ENCODE data around the gene HBEGF.

The HBEGF gene

DNA sequence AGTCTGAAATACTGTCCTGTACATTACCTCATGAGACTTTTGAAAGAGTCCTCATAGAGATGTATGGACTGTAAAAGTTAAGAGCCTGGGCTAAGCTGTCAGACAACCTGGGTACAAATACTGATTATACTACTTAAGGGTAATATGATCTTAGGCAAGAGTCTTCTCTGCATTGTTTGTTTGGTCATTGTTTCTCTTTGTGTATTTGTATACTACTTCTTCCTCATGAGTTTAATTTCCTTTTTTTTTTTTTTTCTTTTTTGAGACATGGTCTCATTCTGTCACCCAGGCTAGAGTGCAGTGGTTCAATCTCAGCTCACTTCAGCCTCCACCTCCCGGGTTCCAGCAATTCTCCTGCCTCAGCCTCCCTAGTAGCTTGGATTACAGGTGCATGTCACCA is 40.9 kb downstream of the HBEGF start:
- H3K27ac Mint-ChIP-seq: no peak overlapping the region
- H3K9me3 Mint-ChIP-seq: no peaks in the 10 kb centered on the region
- TF ChIP-seq, protein P1, sequence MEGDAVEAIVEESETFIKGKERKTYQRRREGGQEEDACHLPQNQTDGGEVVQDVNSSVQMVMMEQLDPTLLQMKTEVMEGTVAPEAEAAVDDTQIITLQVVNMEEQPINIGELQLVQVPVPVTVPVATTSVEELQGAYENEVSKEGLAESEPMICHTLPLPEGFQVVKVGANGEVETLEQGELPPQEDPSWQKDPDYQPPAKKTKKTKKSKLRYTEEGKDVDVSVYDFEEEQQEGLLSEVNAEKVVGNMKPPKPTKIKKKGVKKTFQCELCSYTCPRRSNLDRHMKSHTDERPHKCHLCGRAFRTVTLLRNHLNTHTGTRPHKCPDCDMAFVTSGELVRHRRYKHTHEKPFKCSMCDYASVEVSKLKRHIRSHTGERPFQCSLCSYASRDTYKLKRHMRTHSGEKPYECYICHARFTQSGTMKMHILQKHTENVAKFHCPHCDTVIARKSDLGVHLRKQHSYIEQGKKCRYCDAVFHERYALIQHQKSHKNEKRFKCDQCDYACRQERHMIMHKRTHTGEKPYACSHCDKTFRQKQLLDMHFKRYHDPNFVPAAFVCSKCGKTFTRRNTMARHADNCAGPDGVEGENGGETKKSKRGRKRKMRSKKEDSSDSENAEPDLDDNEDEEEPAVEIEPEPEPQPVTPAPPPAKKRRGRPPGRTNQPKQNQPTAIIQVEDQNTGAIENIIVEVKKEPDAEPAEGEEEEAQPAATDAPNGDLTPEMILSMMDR (IDR thresholded peaks at IDR 0.05; ENCODE audit: unreplicated experiment in 3 of 3): no peak
- H3K4me1 Mint-ChIP-seq: peaks cover 33% of the 10 kb centered on the region
- peaks cover under 1% of the 10 kb centered on the region for H3K36me3 Mint-ChIP-seq (ENCODE audit: low read depth)
- peak overlapping the region; percentile 12 to 48 (median 43) for H3K4me3 Mint-ChIP-seq
- H3K27me3 Mint-ChIP-seq (ENCODE audit: low read depth): peaks cover 7% of the 10 kb centered on the region

DNA sequence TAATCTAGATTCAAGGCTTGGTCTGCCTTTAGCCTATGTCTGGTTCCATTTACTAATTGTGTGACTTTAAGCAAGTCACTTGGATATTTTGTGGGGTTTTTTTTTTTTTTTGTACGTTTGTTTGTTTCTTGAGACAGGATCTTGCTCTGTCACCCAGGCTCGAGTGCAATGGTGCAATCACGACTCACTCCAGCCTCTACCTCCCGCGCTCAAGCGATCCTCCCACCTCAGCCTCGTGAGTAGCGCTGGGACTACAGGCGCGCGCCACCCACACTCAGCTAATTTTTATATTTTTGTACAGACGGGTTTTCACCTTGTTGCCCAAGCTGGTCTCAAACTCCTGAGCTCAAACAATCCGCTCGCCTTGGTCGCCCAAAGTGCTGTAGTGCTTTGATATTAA is 42.4 kb downstream of the HBEGF start:
- peaks cover 28% of the 10 kb centered on the region for H3K4me1 Mint-ChIP-seq
- peaks cover 9% of the 10 kb centered on the region for H3K36me3 Mint-ChIP-seq (ENCODE audit: low read depth)
- H3K9me3 Mint-ChIP-seq: no peaks in the 10 kb centered on the region
- TF ChIP-seq, protein P1 (IDR thresholded peaks at IDR 0.05; ENCODE audit: unreplicated experiment in 3 of 3): no peak
- peaks cover 7% of the 10 kb centered on the region for H3K27me3 Mint-ChIP-seq (ENCODE audit: low read depth)
- peak overlapping the region; percentile 61 to 68 (median 63) for H3K4me3 Mint-ChIP-seq
- no peak overlapping the region for H3K27ac Mint-ChIP-seq

DNA sequence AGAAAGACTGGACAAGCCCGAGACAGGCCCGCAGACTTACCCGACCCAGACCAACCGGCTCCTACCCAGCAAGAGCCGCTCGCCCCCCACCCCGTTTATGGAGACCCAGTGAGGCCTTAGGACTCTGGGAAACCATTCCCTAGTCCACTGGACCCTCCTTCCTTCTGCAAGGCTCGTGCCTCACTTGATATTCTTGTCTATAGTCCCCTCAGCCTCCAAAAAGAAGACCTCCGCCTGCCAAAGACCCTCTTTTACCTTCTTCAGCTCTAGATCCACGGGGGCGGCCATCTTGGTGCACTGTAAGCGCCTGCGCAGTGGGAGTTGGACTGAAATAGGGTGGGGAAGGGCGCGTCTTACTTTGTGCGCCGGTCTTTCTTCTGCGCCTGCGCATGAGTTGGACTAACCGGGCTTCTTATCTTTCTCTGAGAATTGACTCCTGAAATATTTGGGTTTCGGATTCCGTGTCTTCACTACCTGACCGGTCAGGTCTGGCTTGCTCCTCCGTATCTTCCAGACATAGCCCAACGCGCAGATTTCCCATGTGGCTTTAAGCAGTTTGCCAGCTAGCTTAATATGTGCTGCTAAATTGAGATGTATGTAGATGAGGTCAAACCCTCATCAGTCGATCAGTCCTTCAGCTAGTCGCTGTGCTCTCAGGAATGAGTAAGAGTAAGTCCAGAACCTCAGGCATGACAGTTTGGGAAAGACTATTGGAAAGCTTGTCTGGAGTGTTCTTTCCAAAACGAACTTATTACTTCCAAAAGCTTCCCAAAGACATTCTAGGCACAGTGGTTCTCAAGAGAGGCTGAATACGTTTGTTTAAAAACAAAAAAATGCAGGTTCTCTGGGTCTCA is 43.4 kb downstream of the HBEGF start, which contains the start of gene PFDN1:
PFDN1 (minus strand) TSS at position 316 of the 854 bp plus-strand sequence; CDS start at position 288, 28 bp downstream.
- H3K4me3 Mint-ChIP-seq: peak within 1 kb of the TSS; percentile 97 to 99 (median 97)
- peaks cover 15% of the 10 kb centered on the region for H3K36me3 Mint-ChIP-seq (ENCODE audit: low read depth)
- TF ChIP-seq, protein P1 (IDR thresholded peaks at IDR 0.05; ENCODE audit: unreplicated experiment in 3 of 3): no peak
- H3K9me3 Mint-ChIP-seq: no peaks in the 10 kb centered on the region
- peak within 1 kb of the TSS; percentile 89 to 99 (median 98) for H3K27ac Mint-ChIP-seq
- H3K4me1 Mint-ChIP-seq: peaks cover 33% of the 10 kb centered on the region
- peaks cover 7% of the 10 kb centered on the region for H3K27me3 Mint-ChIP-seq (ENCODE audit: low read depth)

DNA sequence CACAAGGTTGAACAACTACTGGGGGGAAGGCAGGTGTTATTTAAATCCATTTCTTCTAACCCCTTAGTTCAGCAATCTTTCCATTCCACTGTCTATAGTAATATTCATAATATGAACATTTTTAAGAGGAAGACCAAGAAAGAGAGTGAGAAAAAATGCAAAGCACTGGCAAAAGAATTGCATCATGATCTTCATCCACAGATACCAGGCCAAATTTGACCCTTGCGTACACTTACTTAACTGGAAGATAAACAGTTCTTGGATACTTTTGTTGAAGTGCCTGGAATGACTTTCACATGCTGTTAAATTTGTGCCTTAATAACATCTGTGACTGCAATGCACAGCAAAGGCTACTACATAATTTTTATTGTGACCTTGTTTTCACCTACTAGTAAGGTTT is 45.3 kb downstream of the HBEGF start:
- H3K9me3 Mint-ChIP-seq: no peaks in the 10 kb centered on the region
- peaks cover 21% of the 10 kb centered on the region for H3K36me3 Mint-ChIP-seq (ENCODE audit: low read depth)
- TF ChIP-seq, protein P1 (IDR thresholded peaks at IDR 0.05; ENCODE audit: unreplicated experiment in 3 of 3): no peak
- H3K4me3 Mint-ChIP-seq: peak overlapping the region; percentile 97 to 99 (median 97)
- peaks cover 52% of the 10 kb centered on the region for H3K4me1 Mint-ChIP-seq
- H3K27me3 Mint-ChIP-seq (ENCODE audit: low read depth): peaks cover 6% of the 10 kb centered on the region
- H3K27ac Mint-ChIP-seq: no peak overlapping the region

DNA sequence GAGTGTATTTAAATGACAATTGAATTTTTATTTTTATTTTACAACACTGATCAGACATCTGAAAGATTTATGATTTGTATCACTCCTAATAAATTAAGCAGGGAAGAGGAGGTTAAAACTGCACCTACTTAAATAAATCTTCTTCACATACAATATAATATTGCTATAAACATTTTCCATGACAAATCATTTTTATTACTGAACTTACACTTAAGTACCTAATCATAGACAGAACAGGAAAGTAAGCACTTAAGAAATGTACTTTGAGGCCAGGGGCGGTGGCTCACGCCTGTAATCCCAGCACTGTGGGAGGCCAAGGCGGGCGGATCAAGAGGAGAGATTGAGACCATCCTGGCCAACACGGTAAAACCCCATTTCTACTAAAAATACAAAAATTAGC is 47.3 kb downstream of the HBEGF start:
- H3K27ac Mint-ChIP-seq: no peak overlapping the region
- H3K9me3 Mint-ChIP-seq: no peaks in the 10 kb centered on the region
- peaks cover 66% of the 10 kb centered on the region for H3K4me1 Mint-ChIP-seq
- no peaks in the 10 kb centered on the region for H3K27me3 Mint-ChIP-seq (ENCODE audit: low read depth)
- H3K4me3 Mint-ChIP-seq: peak overlapping the region; percentile 31 to 59 (median 56)
- peaks cover 21% of the 10 kb centered on the region for H3K36me3 Mint-ChIP-seq (ENCODE audit: low read depth)
- TF ChIP-seq, protein P1 (IDR thresholded peaks at IDR 0.05; ENCODE audit: unreplicated experiment in 3 of 3): no peak

All from nephron (organoid).